GM20431 (cell line): ENCODE measurements around the gene SAPCD2.
"Not testable (repeated sequence)": the region's sequence is repeated elsewhere in the genome, so short reads cannot be mapped to it uniquely, and the experiment has no call there.

Experiments
- in situ Hi-C: fragments of 300-500 bp; cut with MseI, MboI; formaldehyde crosslinking; loops from one replicate; pipeline ENCODE4 v1.15.0; 2020; ENCODE audit warnings: low sequenced_read_pairs; ENCODE audit not compliant: unreplicated experiment

Gene SAPCD2

GRCh38 chr9:137070201-137070905 is at the start of gene SAPCD2:
Gene SAPCD2, minus strand, starts transcription at chr9:137070557. Its CDS starts 97 bp downstream, at chr9:137070460.
- in situ Hi-C loops: no loop called here

- in situ Hi-C loops: not testable (repeated sequence)
Measured at GRCh38 chr9:137118092-137118603, 47.8 kb upstream of the SAPCD2 start.

GRCh38 chr9:137117269-137117731 is 46.9 kb upstream of the SAPCD2 start:
- in situ Hi-C loops: no loop called here

GRCh38 chr9:137116728-137117127 is 46.4 kb upstream of the SAPCD2 start:
- in situ Hi-C loops: no loop called here

- in situ Hi-C loops: no loop called here
Measured at GRCh38 chr9:137116027-137116507, 45.7 kb upstream of the SAPCD2 start.

- in situ Hi-C loops: no loop called here
Measured at GRCh38 chr9:137115394-137116026, 45.2 kb upstream of the SAPCD2 start.

- in situ Hi-C loops: no loop called here
Measured at GRCh38 chr9:137114613-137115393, 44.4 kb upstream of the SAPCD2 start, which contains the start of gene DPP7. Gene DPP7, minus strand, starts transcription at chr9:137114733. Its CDS starts 20 bp downstream, at chr9:137114713.

GRCh38 chr9:137114220-137114612 is 43.9 kb upstream of the SAPCD2 start:
- in situ Hi-C loops: no loop called here

- in situ Hi-C loops: no loop called here
Measured at GRCh38 chr9:137113385-137114159, 43.2 kb upstream of the SAPCD2 start.

- in situ Hi-C loops: no loop called here
Measured at GRCh38 chr9:137112564-137113384, 42.4 kb upstream of the SAPCD2 start.

- in situ Hi-C loops: no loop called here
Measured at GRCh38 chr9:137111788-137112563, 41.6 kb upstream of the SAPCD2 start.

- in situ Hi-C loops: no loop called here
Measured at GRCh38 chr9:137110911-137111787, 40.8 kb upstream of the SAPCD2 start.

- in situ Hi-C loops: no loop called here
Measured at GRCh38 chr9:137110147-137110910, 40.0 kb upstream of the SAPCD2 start.

- in situ Hi-C loops: loop anchor here (10.0 kb wide), 1 partner anchor 125 kb away; the partner anchor contains the start of gene SLC34A3
Measured at GRCh38 chr9:137109250-137110146, 39.1 kb upstream of the SAPCD2 start.

- in situ Hi-C loops: loop anchor here (10.0 kb wide), 1 partner anchor 126 kb away; the partner anchor contains the start of gene SLC34A3
Measured at GRCh38 chr9:137108608-137109249, 38.4 kb upstream of the SAPCD2 start.
